HepG2 (cell line): ENCODE measurements around the gene RASA2. TPM values are rescaled to one million over a fixed set of nuclear protein-coding genes. Genes with fewer than 3 reads are reported as not detected.

Experiments used
- ATAC-seq: fragments of 200-7000 bp; cut with Tn5 transposase; 3 replicates; pipeline ENCODE4 v1.9.1; 2020; ENCODE audit warnings: mild to moderate bottlenecking, moderate library complexity
- BruUV-seq: library from RNA; stranded (reverse); fragments of 400-500 nt; replicated peaks from 2 replicates; lab custom pipeline; 2021; lab: Mats Ljungman, UMichigan
- CTCF ChIA-PET: fragments of 300-600 bp; formaldehyde crosslinking; extraction: SDS; loops from one replicate; lab custom pipeline; 2021; ENCODE audit warnings: low total read pairs, inconsistent platforms, low intra/inter-chr PET ratio; lab: Yijun Ruan, JAX
- POLR2A ChIA-PET: fragments of 350-600 bp; sonication (Branson Sonifier 250); formaldehyde crosslinking; loops from one replicate; lab custom pipeline; 2020; ENCODE audit warnings: antibody characterized with exemption, inconsistent platforms; lab: Yijun Ruan, JAX
- DNase-seq: peaks from one replicate; pipeline ENCODE4 v3.0.0-alpha.2; 2015; ENCODE audit warnings: low spot score
- FAIRE-seq: peaks from 3 replicates; lab custom pipeline; 2011; peaks lifted over from hg19 to GRCh38; lab: Jason Lieb, UNC
- H2AFZ ChIP-seq: one replicate; pipeline ENCODE4 v1.6.1; 2011; ENCODE audit warnings: low read length, inconsistent platforms
- H3K27ac ChIP-seq: fragments of 300-600 bp; 3 replicates; pipeline ENCODE4 v1.8.0; 2011; ENCODE audit warnings: mixed run types, mild to moderate bottlenecking, mixed read lengths, low read length, inconsistent platforms; ENCODE audit not compliant: insufficient read depth; ENCODE audit errors: extremely low read length
- H3K27me3 ChIP-seq, 2 experiments: fragments of 200-600 bp in 1 of 2; 2 replicates in 1 of 2; 3 replicates in 1 of 2; pipeline versions ENCODE4 v1.6.0 to v1.8.0; 2011; ENCODE audit warnings: low read length in 2 of 2, mild to moderate bottlenecking in 2 of 2, moderate library complexity in 2 of 2, inconsistent platforms in 1 of 2; ENCODE audit not compliant: insufficient read depth in 2 of 2, control insufficient read depth in 1 of 2
- H3K36me3 ChIP-seq, 2 experiments: fragments of 200-600 bp in 1 of 2; replicated peaks in 1 of 2; 2 replicates in 1 of 2; 3 replicates in 1 of 2; pipeline versions ENCODE4 v1.5.1 to v1.8.0; 2011; ENCODE audit warnings: low read length in 2 of 2, inconsistent platforms in 1 of 2; ENCODE audit not compliant: insufficient read depth in 2 of 2, control insufficient read depth in 1 of 2
- H3K4me1 ChIP-seq: 2 replicates; pipeline ENCODE4 v1.5.1; 2012; ENCODE audit warnings: low read length, inconsistent platforms; ENCODE audit not compliant: insufficient read depth
- H3K4me2 ChIP-seq: 2 replicates; pipeline ENCODE4 v1.6.0; 2011; ENCODE audit warnings: low read depth, low read length, inconsistent platforms
- H3K4me3 ChIP-seq, 3 experiments: fragments of 200-600 bp in 1 of 3; sonication (generic), shearing (Covaris generic) in 1 of 3; replicated peaks in 1 of 3; 2 replicates each; pipeline ENCODE4 v1.5.1; 2011 to 2016; ENCODE audit warnings: low read length in 3 of 3, inconsistent platforms in 2 of 3, low read depth in 2 of 3, mild to moderate bottlenecking in 2 of 3, control low read depth in 1 of 3, mixed read lengths in 1 of 3; ENCODE audit not compliant: insufficient read depth in 1 of 3
- H3K79me2 ChIP-seq: one replicate; pipeline ENCODE4 v1.6.1; 2011; ENCODE audit warnings: low read length, inconsistent platforms; ENCODE audit not compliant: insufficient read depth
- H3K9ac ChIP-seq: 2 replicates; pipeline ENCODE4 v1.6.0; 2011; ENCODE audit warnings: mild to moderate bottlenecking, low read depth, low read length, inconsistent platforms; ENCODE audit not compliant: insufficient read depth
- H3K9me3 ChIP-seq: 2 replicates; pipeline ENCODE4 v1.5.1; 2012; ENCODE audit warnings: mild to moderate bottlenecking, low read length
- H4K20me1 ChIP-seq: 2 replicates; pipeline ENCODE4 v1.6.0; 2011; ENCODE audit warnings: inconsistent platforms, mild to moderate bottlenecking, low read length, moderate library complexity; ENCODE audit not compliant: insufficient read depth
- DMAP1 ChIP-seq: IDR thresholded peaks from 2 replicates; pipeline ENCODE4 v1.6.1; 2016
- FOXA3 ChIP-seq: IDR thresholded peaks from 2 replicates; pipeline ENCODE4 v1.6.1; 2016; ENCODE audit warnings: missing genetic modification reagents, missing compliant biosample characterization
- MXI1 ChIP-seq: IDR thresholded peaks from 3 replicates; pipeline ENCODE4 v1.6.1; 2012; ENCODE audit warnings: low read depth, low read length, inconsistent platforms, borderline replicate concordance
- ONECUT2 ChIP-seq: sonication (generic); formaldehyde crosslinking; IDR thresholded peaks from 2 replicates; pipeline ENCODE4 v1.4.0; 2020; ENCODE audit warnings: missing genetic modification reagents
- PBX2 ChIP-seq: IDR thresholded peaks from 2 replicates; pipeline ENCODE4 v1.6.1; 2016; ENCODE audit warnings: control low read depth
- XRCC5 ChIP-seq: fragments of 200-400 bp; formaldehyde crosslinking; optimal IDR thresholded peaks from 2 replicates; pipeline ENCODE3; 2017; ENCODE audit warnings: mild to moderate bottlenecking, low read length
- ZBTB49 ChIP-seq: sonication (generic); formaldehyde crosslinking; IDR thresholded peaks from 2 replicates; pipeline ENCODE4 v1.4.0; 2020; ENCODE audit warnings: missing genetic modification reagents, borderline replicate concordance
- ZFP90 ChIP-seq: sonication (generic); formaldehyde crosslinking; IDR thresholded peaks from 2 replicates; pipeline ENCODE4 v1.8.0; 2022; ENCODE audit warnings: missing genetic modification reagents, mild to moderate bottlenecking, inconsistent platforms, borderline replicate concordance
- ZNF343 ChIP-seq: sonication (generic); formaldehyde crosslinking; IDR thresholded peaks from 2 replicates; pipeline ENCODE4 v1.4.0; 2020; ENCODE audit warnings: mild to moderate bottlenecking, missing genetic modification reagents
- ZNF672 ChIP-seq: sonication (generic); formaldehyde crosslinking; IDR thresholded peaks from 2 replicates; pipeline ENCODE4 v1.8.1; 2022; ENCODE audit warnings: missing genetic modification reagents
- ZNF75D ChIP-seq: sonication (generic); formaldehyde crosslinking; IDR thresholded peaks from 2 replicates; pipeline ENCODE4 v1.8.1; 2023; ENCODE audit warnings: missing genetic modification reagents, mild to moderate bottlenecking, borderline replicate concordance
- ZNF773 ChIP-seq: sonication (generic); formaldehyde crosslinking; IDR thresholded peaks from 2 replicates; pipeline ENCODE4 v1.4.0; 2020; ENCODE audit warnings: missing genetic modification reagents, borderline replicate concordance
- whole genome bisulfite sequencing: methylation state at CpG from one replicate; pipeline ENCODE4 v1.1.6; 2017; ENCODE audit warnings: low lambda C conversion rate; 5-methylcytosine and 5-hydroxymethylcytosine counted together
- in situ Hi-C: cut with HindIII; loops from 2 replicates; pipeline ENCODE4 v1.10.0; 2017; ENCODE audit warnings: low pct_unique_long_range_greater_than_20kb; ENCODE audit not compliant: extremely low pct_ligation_motif_present
- intact Hi-C: fragments of 100-400 bp; cut with micrococcal nuclease; formaldehyde crosslinking; loops from one replicate; pipeline ENCODE4 v1.10.0; 2022; ENCODE audit not compliant: unreplicated experiment
- polyA plus RNA-seq, 8 experiments: library from polyadenylated mRNA; depleted of rRNA in 3 of 8; stranded (reverse) in 7 of 8; unstranded in 1 of 8; fragments of >200 nt; fragmentation: Illumina TruSeq in 4 of 8; extraction: Trizol in 4 of 8; gene quantifications; 2 replicates each; pipeline versions ENCODE4 v1.2.1 to v1.2.3, GENCODE V29; 2011 to 2016; ENCODE audit warnings: low read depth in 4 of 8, missing spikeins in 1 of 8, mixed read lengths in 1 of 8; ENCODE audit not compliant: insufficient read depth in 1 of 8
- total RNA-seq, 5 experiments: library from RNA; depleted of rRNA; stranded (reverse); fragments of >200 nt; fragmentation: Illumina TruSeq; extraction: Trizol; gene quantifications; 2 replicates each; pipeline ENCODE4 v1.2.3, GENCODE V29; 2016; ENCODE audit warnings: low read depth in 1 of 5
- TF ChIP-seq, protein P1 (sequence below): sonication (generic); formaldehyde crosslinking; IDR thresholded peaks from 2 replicates; pipeline ENCODE4 v1.8.1; 2023; ENCODE audit warnings: missing genetic modification reagents, mild to moderate bottlenecking, borderline replicate concordance
- TF ChIP-seq, protein P2 (sequence below): sonication (generic); formaldehyde crosslinking; IDR thresholded peaks from 2 replicates; pipeline ENCODE4 v1.8.0; 2022; ENCODE audit warnings: missing genetic modification reagents, mild to moderate bottlenecking, inconsistent platforms, borderline replicate concordance
- TF ChIP-seq, protein P3 (sequence below): sonication (generic); formaldehyde crosslinking; IDR thresholded peaks from 2 replicates; pipeline ENCODE4 v1.5.1; 2020; ENCODE audit warnings: missing genetic modification reagents, mild to moderate bottlenecking, borderline replicate concordance
- TF ChIP-seq, protein P4 (sequence below): sonication (generic); formaldehyde crosslinking; IDR thresholded peaks from 2 replicates; pipeline ENCODE4 v1.8.0; 2022; ENCODE audit warnings: missing genetic modification reagents, mild to moderate bottlenecking, borderline replicate concordance

RASA2 gene
- total and polyA plus RNA-seq, 2 of the 13 experiments (the other 11 are each of a cell fraction or from before 2014, with no cell fraction given): 5.4 to 8.5 TPM

DNA sequence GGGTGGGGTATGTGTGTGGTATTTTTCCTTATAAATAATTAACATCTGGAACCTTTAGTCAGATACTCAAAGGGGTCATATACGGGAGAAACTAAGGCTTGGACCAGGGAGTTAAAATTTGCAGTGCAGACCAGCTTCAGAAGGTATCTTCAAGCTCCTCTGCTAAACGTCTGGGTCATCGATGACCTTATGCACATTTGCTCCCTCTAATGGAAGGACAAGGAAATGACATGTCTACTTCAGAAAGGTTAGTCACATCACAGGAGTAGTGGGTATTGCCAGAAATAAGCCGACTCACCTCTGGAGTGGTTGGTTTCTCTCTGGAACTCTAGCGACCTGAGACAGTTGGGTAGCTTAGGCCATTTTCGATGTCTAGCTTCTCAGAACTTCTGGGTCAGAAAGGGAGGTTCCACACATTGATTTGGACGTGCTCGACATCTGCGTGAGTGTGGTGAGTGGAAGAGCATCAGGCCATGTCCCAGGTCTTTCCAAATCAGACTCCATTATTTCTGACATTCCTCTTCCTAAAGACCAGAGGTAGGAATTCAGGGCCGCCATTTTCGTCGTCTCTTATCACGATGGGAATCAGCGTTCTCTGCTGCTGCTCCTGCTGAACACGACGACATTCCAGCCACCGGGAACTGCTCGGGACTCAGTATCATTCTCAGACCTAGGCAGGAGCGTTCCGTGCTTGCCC lies 31.8 kb upstream of the RASA2 start:
- H3K4me2 ChIP-seq: peak overlapping the region; percentile 62
- DNase-seq: peak; percentile 77
- no peak overlapping the region for H3K27ac ChIP-seq
- no peaks in the 10 kb centered on the region for H3K9me3 ChIP-seq
- no peaks in the 10 kb centered on the region for H4K20me1 ChIP-seq
- ChIA-PET POLR2A (interaction anchor here (0.6 to 1.8 kb wide), 5 partner anchors 45 to 145 kb away, joined by 3 to 16 read pairs (median 5); no protein-coding TSS in a partner anchor), CTCF (interaction anchor here (1.2 to 2.3 kb wide), 2 partner anchors 94 to 143 kb away, joined by 6 to 15 read pairs; no protein-coding TSS in a partner anchor)
- intact Hi-C loops: loop anchor here (1.0 to 5.0 kb wide), 2 partner anchors 144 to 218 kb away; no protein-coding TSS in a partner anchor
- no TSS peak for BruUV-seq
- peak overlapping the region; percentile 1 to 35 (median 2); a peak in 2 of 6 replicates for H3K4me3 ChIP-seq
- H3K9ac ChIP-seq: no peak overlapping the region
- peak; percentile 74 for ATAC-seq
- 39% methylated on average over 20 of the region's 20 CpGs for WGBS
- no peaks in the 10 kb centered on the region for H3K27me3 ChIP-seq
- H3K79me2 ChIP-seq: no peaks in the 10 kb centered on the region
- no peaks in the 10 kb centered on the region for H3K36me3 ChIP-seq
- in situ Hi-C loops: loop anchor here (5.0 kb wide), 2 partner anchors 98 to 148 kb away; no protein-coding TSS in a partner anchor
- peaks cover 75% of the 10 kb centered on the region for H3K4me1 ChIP-seq
- no peak overlapping the region for H2AFZ ChIP-seq
- FAIRE-seq: peak; percentile 67
- no peak for TF ChIP-seq ZNF773 (CRISPR knock-in tag)
- TF ChIP-seq ZBTB49 (CRISPR knock-in tag): no peak
- no peak for TF ChIP-seq MXI1
- no peak for TF ChIP-seq ONECUT2 (CRISPR knock-in tag)
- no peak for TF ChIP-seq PBX2 (CRISPR knock-in tag)
- 0 out of 2 replicates have a peak, but pooled peaks have one; percentile 32 for TF ChIP-seq ZFP90 (CRISPR knock-in tag)
- TF ChIP-seq ZNF75D: no peak
- TF ChIP-seq, protein P1, sequence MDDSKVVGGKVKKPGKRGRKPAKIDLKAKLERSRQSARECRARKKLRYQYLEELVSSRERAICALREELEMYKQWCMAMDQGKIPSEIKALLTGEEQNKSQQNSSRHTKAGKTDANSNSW (CRISPR knock-in tag): no peak
- TF ChIP-seq ZNF672 (CRISPR knock-in tag): no peak
- TF ChIP-seq, protein P2, sequence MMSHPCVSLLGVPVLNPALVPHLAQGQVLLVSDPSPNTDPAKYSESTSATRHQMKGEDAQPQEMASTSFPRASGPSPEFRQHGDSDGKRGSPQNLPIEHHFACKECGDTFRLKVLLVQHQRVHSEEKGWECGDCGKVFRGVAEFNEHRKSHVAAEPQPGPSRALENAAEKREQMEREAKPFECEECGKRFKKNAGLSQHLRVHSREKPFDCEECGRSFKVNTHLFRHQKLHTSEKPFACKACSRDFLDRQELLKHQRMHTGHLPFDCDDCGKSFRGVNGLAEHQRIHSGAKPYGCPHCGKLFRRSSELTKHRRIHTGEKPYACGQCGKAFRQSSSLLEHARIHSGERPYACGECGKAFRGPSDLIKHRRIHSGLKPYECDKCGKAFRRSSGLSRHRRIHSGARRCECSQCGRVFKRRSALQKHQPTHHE (CRISPR knock-in tag): no peak
- TF ChIP-seq FOXA3 (CRISPR knock-in tag): 0 out of 2 replicates have a peak, but pooled peaks have one; percentile 11
- TF ChIP-seq, protein P3, sequence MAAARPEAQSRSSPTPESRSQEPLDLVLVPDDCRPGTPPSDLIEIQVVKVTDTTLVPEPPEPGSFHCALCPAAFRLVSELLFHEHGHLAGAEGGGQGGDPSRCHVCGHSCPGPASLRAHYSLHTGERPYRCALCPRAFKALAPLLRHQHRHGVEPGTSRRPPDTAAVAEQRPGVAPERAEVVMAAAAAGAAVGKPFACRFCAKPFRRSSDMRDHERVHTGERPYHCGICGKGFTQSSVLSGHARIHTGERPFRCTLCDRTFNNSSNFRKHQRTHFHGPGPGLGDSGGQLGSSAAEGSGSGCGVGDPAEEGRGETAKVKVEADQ: no peak
- no peak for TF ChIP-seq DMAP1 (CRISPR knock-in tag)
- TF ChIP-seq, protein P4, sequence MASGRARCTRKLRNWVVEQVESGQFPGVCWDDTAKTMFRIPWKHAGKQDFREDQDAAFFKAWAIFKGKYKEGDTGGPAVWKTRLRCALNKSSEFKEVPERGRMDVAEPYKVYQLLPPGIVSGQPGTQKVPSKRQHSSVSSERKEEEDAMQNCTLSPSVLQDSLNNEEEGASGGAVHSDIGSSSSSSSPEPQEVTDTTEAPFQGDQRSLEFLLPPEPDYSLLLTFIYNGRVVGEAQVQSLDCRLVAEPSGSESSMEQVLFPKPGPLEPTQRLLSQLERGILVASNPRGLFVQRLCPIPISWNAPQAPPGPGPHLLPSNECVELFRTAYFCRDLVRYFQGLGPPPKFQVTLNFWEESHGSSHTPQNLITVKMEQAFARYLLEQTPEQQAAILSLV (CRISPR knock-in tag): 0 out of 2 replicates have a peak, but pooled peaks have one; percentile 27
- TF ChIP-seq XRCC5: peak; percentile 27
- no peak for TF ChIP-seq ZNF343
